ENCODE data around the gene GABRB3. TPM values are rescaled to one million over a fixed set of nuclear protein-coding genes. Genes with fewer than 3 reads are reported as not detected.

Gene GABRB3
- total and polyA plus RNA-seq, 2 donors from 2014 or later: 4.7 to 6.9 TPM

GRCh38 chr15:26661107-26661506, 111.8 kb downstream of the GABRB3 start:
- H3K36me3 ChIP-seq (ENCODE audit: control insufficient read depth in 2 of 3, insufficient read depth in 3 of 3, low read length in 3 of 3): no peaks in the 10 kb centered on the region
- TF ChIP-seq CTCF (IDR thresholded peaks at IDR 0.05; ENCODE audit: borderline replicate concordance, extremely low read depth, insufficient read depth): no peak

DNA sequence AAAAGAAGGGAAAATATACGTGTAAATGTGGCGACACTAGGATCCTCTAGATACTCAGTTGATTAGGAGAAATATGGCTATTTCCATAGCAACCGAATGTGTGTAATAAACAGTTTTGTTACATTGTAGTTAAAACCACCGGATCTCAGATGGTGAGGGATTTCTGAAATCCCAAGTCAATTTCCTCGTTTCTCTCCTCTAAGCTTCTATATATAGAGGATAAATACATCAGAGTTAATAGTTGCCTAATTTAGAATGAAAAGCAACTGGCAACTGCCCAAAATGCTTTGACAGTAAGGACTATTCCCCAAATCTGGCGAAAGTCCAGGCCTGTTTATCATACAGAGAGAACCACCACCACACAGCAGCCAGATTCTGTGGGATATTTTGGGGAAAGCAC, 112.6 kb downstream of the GABRB3 start:
- H3K9ac ChIP-seq (ENCODE audit: low read length in 3 of 3): no peak overlapping the region
- H3K27ac ChIP-seq (ENCODE audit: low read depth in 2 of 2, low read length in 2 of 2): no peak overlapping the region
- intact Hi-C loops (cut with DNase I): no loop called here
- H3K4me1 ChIP-seq (ENCODE audit: control insufficient read depth in 2 of 3, insufficient read depth in 2 of 3, low read depth in 1 of 3, low read length in 3 of 3): peaks cover 0 to 6% (median 0%) of the 10 kb centered on the region in 3 donors
- no peak for TF ChIP-seq CTCF (IDR thresholded peaks at IDR 0.05; ENCODE audit: borderline replicate concordance, extremely low read depth, insufficient read depth)
- no peaks in the 10 kb centered on the region for H3K27me3 ChIP-seq (ENCODE audit: control insufficient read depth, insufficient read depth, low read length)
- no peaks in the 10 kb centered on the region for H3K9me3 ChIP-seq (ENCODE audit: control insufficient read depth in 2 of 3, insufficient read depth in 1 of 3, low read length in 3 of 3)
- DNase-seq (no peak), FAIRE-seq (no peak)
- H3K36me3 ChIP-seq (ENCODE audit: control insufficient read depth in 2 of 3, insufficient read depth in 3 of 3, low read length in 3 of 3): no peaks in the 10 kb centered on the region
- no peak overlapping the region for H3K4me3 ChIP-seq (ENCODE audit: low read length in 3 of 3)

More at GRCh38 chr15:26661107-26661506, 111.8 kb downstream of the GABRB3 start:
- Histone ChIP-seq H3K4me1 (ENCODE audit: control insufficient read depth in 2 of 3, insufficient read depth in 2 of 3, low read depth in 1 of 3, low read length in 3 of 3) (peaks cover 0 to 6% (median 0%) of the 10 kb centered on the region in 3 donors), H3K4me3 (ENCODE audit: low read length in 3 of 3) (no peak overlapping the region), H3K9me3 (ENCODE audit: control insufficient read depth in 2 of 3, insufficient read depth in 1 of 3, low read length in 3 of 3) (no peaks in the 10 kb centered on the region), H3K27me3 (ENCODE audit: control insufficient read depth, insufficient read depth, low read length) (no peaks in the 10 kb centered on the region), H3K9ac (ENCODE audit: low read length in 3 of 3) (no peak overlapping the region), H3K27ac (ENCODE audit: low read depth in 2 of 2, low read length in 2 of 2) (no peak overlapping the region)
- no peak for FAIRE-seq
- intact Hi-C loops (cut with DNase I): no loop called here
- DNase-seq: no peak

DNA sequence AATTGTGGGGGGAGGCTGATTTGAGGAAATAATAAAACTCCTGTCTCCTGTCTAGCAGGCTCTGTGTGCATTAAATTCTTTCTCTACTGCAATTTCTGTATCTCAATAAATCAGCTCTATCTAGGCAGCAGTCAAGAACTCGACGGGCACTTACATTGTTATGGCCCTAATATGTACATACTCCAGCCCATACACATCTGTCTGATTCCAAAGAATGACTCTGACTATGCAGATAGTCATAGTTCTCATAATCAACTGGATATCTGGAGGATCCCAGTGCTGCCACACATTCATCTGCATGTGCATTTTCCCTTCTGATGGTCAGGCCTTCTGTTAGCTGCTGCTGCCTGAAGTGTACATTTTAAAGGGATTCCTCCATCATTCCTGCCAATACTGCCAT, 114.6 kb downstream of the GABRB3 start:
- H3K4me1 ChIP-seq (ENCODE audit: control insufficient read depth in 2 of 3, insufficient read depth in 2 of 3, low read depth in 1 of 3, low read length in 3 of 3): peaks cover 0 to 6% (median 0%) of the 10 kb centered on the region in 3 donors
- intact Hi-C loops (cut with DNase I): no loop called here
- no peak overlapping the region for H3K9ac ChIP-seq (ENCODE audit: low read length in 3 of 3)
- H3K27me3 ChIP-seq (ENCODE audit: control insufficient read depth, insufficient read depth, low read length): no peaks in the 10 kb centered on the region
- H3K36me3 ChIP-seq (ENCODE audit: control insufficient read depth in 2 of 3, insufficient read depth in 3 of 3, low read length in 3 of 3): no peaks in the 10 kb centered on the region
- H3K27ac ChIP-seq (ENCODE audit: low read depth in 2 of 2, low read length in 2 of 2): no peak overlapping the region
- H3K9me3 ChIP-seq (ENCODE audit: control insufficient read depth in 2 of 3, insufficient read depth in 1 of 3, low read length in 3 of 3): peaks cover 0 to 3% (median 0%) of the 10 kb centered on the region in 3 donors
- FAIRE-seq (no peak), DNase-seq (no peak)
- H3K4me3 ChIP-seq (ENCODE audit: low read length in 3 of 3): no peak overlapping the region
- no peak for TF ChIP-seq CTCF (IDR thresholded peaks at IDR 0.05; ENCODE audit: borderline replicate concordance, extremely low read depth, insufficient read depth)

GRCh38 chr15:26656080-26656479, 116.8 kb downstream of the GABRB3 start:
- H3K9ac ChIP-seq (ENCODE audit: low read length in 3 of 3): no peak overlapping the region

More at GRCh38 chr15:26656080-26656479, 116.8 kb downstream of the GABRB3 start:
- H3K9me3 ChIP-seq (ENCODE audit: control insufficient read depth in 2 of 3, insufficient read depth in 1 of 3, low read length in 3 of 3): peaks cover 0 to 5% (median 0%) of the 10 kb centered on the region in 3 donors
- FAIRE-seq (no peak), DNase-seq (no peak)
- no peak overlapping the region for H3K27ac ChIP-seq (ENCODE audit: low read depth in 2 of 2, low read length in 2 of 2)
- TF ChIP-seq CTCF (IDR thresholded peaks at IDR 0.05; ENCODE audit: borderline replicate concordance, extremely low read depth, insufficient read depth): no peak
- H3K4me3 ChIP-seq (ENCODE audit: low read length in 3 of 3): no peak overlapping the region
- H3K27me3 ChIP-seq (ENCODE audit: control insufficient read depth, insufficient read depth, low read length): no peaks in the 10 kb centered on the region
- H3K36me3 ChIP-seq (ENCODE audit: control insufficient read depth in 2 of 3, insufficient read depth in 3 of 3, low read length in 3 of 3): no peaks in the 10 kb centered on the region
- intact Hi-C loops (cut with DNase I): no loop called here
- no peaks in the 10 kb centered on the region for H3K4me1 ChIP-seq (ENCODE audit: control insufficient read depth in 2 of 3, insufficient read depth in 2 of 3, low read depth in 1 of 3, low read length in 3 of 3)
